Naive thymus-derived CD8-positive, alpha-beta T cell (primary cell): ENCODE data around the gene PAPPA2. TPM values are rescaled to one million over a fixed set of nuclear protein-coding genes. Genes with fewer than 3 reads are reported as not detected.

Source experiments
- ATAC-seq, 2 donors: fragments of 150-1000 bp; cut with Tn5 transposase in 1 of 2; sonication (Bioruptor Pico), chemical (Tn5 transposase) in 1 of 2; 1 replicate in 1 of 2; 2 replicates in 1 of 2; pipeline ENCODE4 v1.10.0; 2021; ENCODE audit warnings: mild to moderate bottlenecking in 2 of 2, moderate library complexity in 2 of 2
- POLR2A ChIA-PET: fragments of 350-600 bp; sonication (Branson Sonifier 250); formaldehyde crosslinking; loops from one replicate; lab custom pipeline; 2021; ENCODE audit warnings: antibody characterized with exemption; lab: Charles Lee
- DNase-seq, 10 donors: peaks; one replicate each; pipeline versions ENCODE4 v3.0.0 to v3.0.0-alpha.2; 2020 to 2022
- H3K27ac Mint-ChIP-seq, 10 donors: one replicate each; pipeline ENCODE4 v1.8.0; 2020 to 2022; ENCODE audit warnings: mild to moderate bottlenecking in 10 of 10, mixed read lengths in 10 of 10, moderate library complexity in 4 of 10, inconsistent platforms in 1 of 10
- H3K27me3 Mint-ChIP-seq, 5 donors: one replicate each; pipeline ENCODE4 v1.8.0; 2021 to 2022; ENCODE audit warnings: mixed read lengths in 5 of 5
- H3K36me3 Mint-ChIP-seq, 3 donors: one replicate each; pipeline ENCODE4 v1.8.0; 2020 to 2022; ENCODE audit warnings: mixed read lengths in 3 of 3, mild to moderate bottlenecking in 2 of 3, inconsistent platforms in 1 of 3
- H3K4me1 Mint-ChIP-seq, 4 donors: one replicate each; pipeline ENCODE4 v1.8.0; 2021 to 2022; ENCODE audit warnings: mixed read lengths in 4 of 4
- H3K4me3 Mint-ChIP-seq, 10 donors: one replicate each; pipeline ENCODE4 v1.8.0; 2020 to 2022; ENCODE audit warnings: mild to moderate bottlenecking in 10 of 10, mixed read lengths in 10 of 10, moderate library complexity in 6 of 10, inconsistent platforms in 1 of 10
- H3K9me3 Mint-ChIP-seq, 9 donors: one replicate each; pipeline ENCODE4 v1.8.0; 2020 to 2022; ENCODE audit warnings: mixed read lengths in 9 of 9, mild to moderate bottlenecking in 3 of 9, inconsistent platforms in 1 of 9, moderate library complexity in 1 of 9
- polyA plus RNA-seq, 3 donors: library from polyadenylated mRNA; unstranded; fragments of 300-500 nt; fragmentation: Illumina TruSeq; gene quantifications; one replicate each; pipeline ENCODE4 v1.2.3, GENCODE V29; 2021
- total RNA-seq, 8 experiments: library from RNA in 2 of 8; stranded (reverse) in 2 of 8; gene quantifications; one replicate each; pipeline ENCODE4 v1.2.3 and lab custom pipeline; 2021 to 2026

Gene PAPPA2
- total and polyA plus RNA-seq, 5 experiments from 2014 or later = 0.05 to 0.47 TPM; not detected in 3

DNA sequence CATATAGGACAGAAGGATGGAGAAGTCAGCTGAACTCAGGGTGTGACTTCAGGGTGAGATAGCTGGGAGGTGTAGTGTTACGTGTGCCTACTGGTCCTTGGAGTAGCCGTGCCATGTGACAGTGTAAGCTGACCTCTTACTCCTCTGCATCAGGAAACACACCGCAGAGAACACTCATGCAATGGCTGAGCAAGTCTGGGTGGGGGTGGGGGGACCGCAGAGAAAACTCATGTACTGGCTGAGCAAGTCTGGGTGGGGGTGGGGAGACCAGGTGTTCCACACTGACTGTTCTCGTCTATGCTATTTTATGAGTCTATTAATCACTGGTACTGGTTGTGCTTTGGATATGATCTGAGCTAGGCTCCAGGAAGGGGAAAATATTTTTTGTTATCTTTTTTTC lies 233.1 kb downstream of the PAPPA2 start:
- DNase-seq = no peak
- Mint-ChIP-seq H3K36me3 (no peaks in the 10 kb centered on the region), H3K27ac (no peak overlapping the region), H3K27me3 (peaks cover 1 to 17% (median 7%) of the 10 kb centered on the region in 5 donors), H3K4me3 (no peak overlapping the region), H3K4me1 (peaks cover 0 to 2% (median 0%) of the 10 kb centered on the region in 4 donors), H3K9me3 (no peaks in the 10 kb centered on the region)
- POLR2A ChIA-PET = no interaction called here
- no peak for ATAC-seq

- ATAC-seq (no peak), DNase-seq (no peak)
- H3K27ac Mint-ChIP-seq = no peak overlapping the region
- no peak overlapping the region for H3K4me3 Mint-ChIP-seq
- peaks cover 0 to 2% (median 0%) of the 10 kb centered on the region in 4 donors for H3K4me1 Mint-ChIP-seq
- no peaks in the 10 kb centered on the region for H3K9me3 Mint-ChIP-seq
- H3K36me3 Mint-ChIP-seq = no peaks in the 10 kb centered on the region
- POLR2A ChIA-PET = no interaction called here
- H3K27me3 Mint-ChIP-seq = peaks cover 1 to 17% (median 7%) of the 10 kb centered on the region in 5 donors
These were observed 233.7 kb downstream of the PAPPA2 start for GRCh38 chr1:176696689-176697088.

GRCh38 chr1:176699821-176700220 lies 236.8 kb downstream of the PAPPA2 start:
- no peak overlapping the region for H3K27ac Mint-ChIP-seq
- no peaks in the 10 kb centered on the region for H3K36me3 Mint-ChIP-seq
- no peak for ATAC-seq
- no peak overlapping the region for H3K4me3 Mint-ChIP-seq
- peaks cover 0 to 2% (median 0%) of the 10 kb centered on the region in 9 donors for H3K9me3 Mint-ChIP-seq
- DNase-seq = no peak
- H3K4me1 Mint-ChIP-seq = peaks cover 0 to 2% (median 0%) of the 10 kb centered on the region in 4 donors
- POLR2A ChIA-PET = no interaction called here
- peaks cover 2 to 25% (median 11%) of the 10 kb centered on the region in 5 donors for H3K27me3 Mint-ChIP-seq

DNA sequence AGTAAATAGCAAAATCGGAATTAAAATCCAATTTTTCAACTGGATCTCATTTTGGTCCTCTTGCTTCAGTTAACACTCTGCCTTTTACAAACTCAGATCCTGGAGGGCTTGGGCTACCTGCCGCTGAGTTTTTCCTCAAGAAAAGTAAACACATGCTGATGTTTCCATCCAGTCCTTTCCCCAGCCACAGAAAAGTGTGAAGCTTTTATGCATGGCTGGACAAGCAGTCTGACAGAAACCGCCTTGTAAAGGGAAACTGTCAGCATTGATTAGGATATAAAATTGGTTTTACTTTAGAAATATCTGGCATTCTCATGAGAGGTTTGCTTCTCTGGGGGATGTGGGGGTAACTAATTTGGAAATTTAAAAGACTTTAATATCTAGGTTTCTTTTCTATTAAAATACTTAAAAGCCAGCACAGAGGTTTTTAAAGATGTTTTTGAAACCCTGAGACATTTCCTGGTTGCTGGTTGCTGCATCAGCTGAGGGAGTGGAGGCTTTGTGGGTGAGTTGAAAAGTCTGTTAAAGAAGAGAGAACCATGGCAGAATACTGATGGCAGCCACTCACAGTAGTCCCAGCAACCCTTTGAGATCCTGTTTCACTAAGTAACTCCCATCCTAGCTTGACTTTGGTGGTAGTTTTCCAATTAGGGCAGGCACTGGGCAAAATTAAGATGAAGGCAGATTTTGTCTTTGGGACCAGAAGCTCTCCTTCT lies 238.3 kb downstream of the PAPPA2 start:
- Mint-ChIP-seq H3K36me3 (no peaks in the 10 kb centered on the region), H3K27ac (no peak overlapping the region), H3K9me3 (peaks cover 0 to 2% (median 0%) of the 10 kb centered on the region in 9 donors), H3K27me3 (peaks cover under 1 to 23% (median 5%) of the 10 kb centered on the region in 5 donors), H3K4me3 (no peak overlapping the region), H3K4me1 (peaks cover 0 to 2% (median 0%) of the 10 kb centered on the region in 4 donors)
- DNase-seq = no peak
- POLR2A ChIA-PET = no interaction called here
- ATAC-seq = no peak

GRCh38 chr1:176702901-176703300 lies 239.9 kb downstream of the PAPPA2 start:
- Mint-ChIP-seq H3K9me3 (peaks cover 0 to 2% (median 0%) of the 10 kb centered on the region in 9 donors), H3K4me1 (peaks cover 0 to 2% (median 0%) of the 10 kb centered on the region in 4 donors)
- ATAC-seq = no peak

DNA sequence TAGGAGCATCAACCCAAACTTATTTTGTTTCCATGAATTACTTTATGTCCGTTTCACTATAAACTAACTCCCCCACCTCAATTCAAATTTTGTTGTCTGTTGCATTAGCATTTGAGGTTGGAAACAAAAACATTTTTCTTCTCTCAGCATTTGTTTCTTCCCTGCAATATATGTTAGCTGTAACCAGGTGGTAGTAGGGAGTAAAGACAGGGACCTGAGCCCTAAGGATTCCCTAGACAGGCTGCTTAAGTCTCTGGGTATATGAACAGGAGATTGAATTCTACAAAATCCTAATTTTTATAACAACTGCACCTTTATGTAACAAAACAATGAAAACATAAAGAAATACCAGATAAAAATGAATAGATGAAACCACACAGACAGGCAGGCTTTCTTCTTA lies 242.6 kb downstream of the PAPPA2 start:
- H3K36me3 Mint-ChIP-seq = no peaks in the 10 kb centered on the region
- no peaks in the 10 kb centered on the region for H3K4me1 Mint-ChIP-seq
- H3K27me3 Mint-ChIP-seq = peaks cover 2 to 21% (median 5%) of the 10 kb centered on the region in 5 donors
- DNase-seq = no peak
- POLR2A ChIA-PET = no interaction called here
- H3K4me3 Mint-ChIP-seq = no peak overlapping the region
- peaks cover 0 to 2% (median 0%) of the 10 kb centered on the region in 9 donors for H3K9me3 Mint-ChIP-seq
- H3K27ac Mint-ChIP-seq = no peak overlapping the region
- no peak for ATAC-seq

More at GRCh38 chr1:176702901-176703300, 239.9 kb downstream of the PAPPA2 start:
- no peaks in the 10 kb centered on the region for H3K36me3 Mint-ChIP-seq
- no peak for DNase-seq
- H3K27me3 Mint-ChIP-seq = peaks cover 0 to 21% (median 5%) of the 10 kb centered on the region in 5 donors
- H3K27ac Mint-ChIP-seq = no peak overlapping the region
- no peak overlapping the region for H3K4me3 Mint-ChIP-seq
- POLR2A ChIA-PET = no interaction called here

DNA sequence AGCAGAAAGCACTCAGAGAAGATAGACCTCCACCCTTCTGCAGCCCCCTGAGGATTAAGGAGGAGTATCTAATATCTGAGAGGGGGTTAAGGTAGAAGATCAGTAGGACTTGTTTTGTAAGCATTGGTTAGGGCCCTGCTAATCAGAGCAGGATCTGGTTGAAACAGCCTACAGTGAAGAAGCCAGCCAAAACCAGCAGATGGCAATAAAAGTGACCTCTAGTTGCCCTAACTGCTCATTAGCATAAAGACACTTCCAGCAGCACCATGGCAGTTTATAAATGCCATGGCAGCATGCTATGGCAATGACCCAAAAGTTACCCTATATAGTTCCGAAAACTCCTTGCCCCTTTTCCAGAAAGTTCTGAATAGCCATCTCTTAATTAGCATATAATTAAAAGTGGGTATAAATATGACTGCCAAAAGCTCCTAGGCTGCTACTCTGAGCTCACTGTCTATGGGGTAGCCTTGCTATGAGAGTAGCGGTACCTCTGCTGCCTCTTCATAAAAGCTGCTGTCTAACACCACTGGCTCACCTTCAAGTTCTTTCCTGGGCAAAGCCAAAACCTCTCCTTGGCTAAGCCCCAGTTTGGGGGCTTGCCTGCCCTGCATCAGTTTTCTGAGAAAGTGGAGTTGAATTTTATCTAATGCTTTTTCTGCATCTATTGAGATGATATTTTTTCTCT lies 254.2 kb downstream of the PAPPA2 start:
- Mint-ChIP-seq H3K27ac (no peak overlapping the region), H3K4me3 (no peak overlapping the region), H3K4me1 (no peaks in the 10 kb centered on the region), H3K36me3 (no peaks in the 10 kb centered on the region), H3K27me3 (peaks cover 0 to 7% (median 0%) of the 10 kb centered on the region in 5 donors), H3K9me3 (peaks cover 0 to 4% (median 0%) of the 10 kb centered on the region in 9 donors)
- POLR2A ChIA-PET = no interaction called here
- DNase-seq = no peak
- ATAC-seq = no peak

DNA sequence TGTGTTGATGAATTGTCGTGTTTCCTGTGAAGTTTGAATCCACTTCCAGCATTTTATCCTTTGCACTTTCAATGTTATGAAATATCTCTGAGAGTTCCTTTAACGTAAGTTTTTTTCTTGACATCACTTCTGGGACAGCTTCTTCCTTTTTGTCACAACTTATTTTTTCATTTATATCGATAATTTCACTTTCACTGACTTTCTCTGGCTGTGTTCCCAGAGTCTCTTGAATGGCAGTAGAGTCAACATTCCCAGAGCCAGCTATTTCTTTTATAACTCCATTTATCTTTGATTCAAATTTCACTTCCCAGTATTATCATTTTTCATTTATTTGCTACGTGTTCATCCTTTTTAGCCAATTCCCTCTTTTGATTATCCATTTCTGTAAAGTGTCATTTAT lies 256.5 kb downstream of the PAPPA2 start:
- ATAC-seq (no peak), DNase-seq (no peak)
- POLR2A ChIA-PET = no interaction called here
- Mint-ChIP-seq H3K36me3 (no peaks in the 10 kb centered on the region), H3K9me3 (peaks cover 0 to 4% (median 0%) of the 10 kb centered on the region in 9 donors), H3K27me3 (peaks cover 0 to 7% (median 0%) of the 10 kb centered on the region in 5 donors), H3K4me1 (no peaks in the 10 kb centered on the region), H3K4me3 (no peak overlapping the region), H3K27ac (no peak overlapping the region)

GRCh38 chr1:176720838-176721237 lies 257.9 kb downstream of the PAPPA2 start:
- no peaks in the 10 kb centered on the region for H3K4me1 Mint-ChIP-seq
- no peak overlapping the region for H3K27ac Mint-ChIP-seq
- POLR2A ChIA-PET = no interaction called here
- peaks cover 0 to 6% (median 0%) of the 10 kb centered on the region in 9 donors for H3K9me3 Mint-ChIP-seq
- no peak for DNase-seq
- H3K36me3 Mint-ChIP-seq = no peaks in the 10 kb centered on the region
- ATAC-seq = no peak
- peaks cover 0 to 7% (median 0%) of the 10 kb centered on the region in 5 donors for H3K27me3 Mint-ChIP-seq
- no peak overlapping the region for H3K4me3 Mint-ChIP-seq

DNA sequence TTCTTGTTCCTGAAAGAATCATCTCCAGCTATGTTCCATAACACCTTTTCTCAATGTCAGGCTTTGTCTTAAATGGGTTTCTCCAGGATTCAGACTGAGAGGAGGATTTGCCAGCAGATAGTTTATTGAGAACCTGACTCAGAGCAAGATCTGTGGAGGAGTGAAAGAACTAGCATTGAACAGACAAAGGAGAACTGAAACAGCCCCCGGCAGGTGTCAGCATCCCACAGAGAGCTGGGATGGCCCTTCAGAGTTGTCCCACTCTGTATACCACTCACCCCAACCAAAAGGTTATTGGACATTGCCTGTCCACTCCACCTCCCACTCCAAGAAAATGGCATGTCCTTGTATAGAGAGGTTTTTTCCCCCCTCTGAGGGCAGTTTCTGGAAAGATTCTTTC lies 270.7 kb downstream of the PAPPA2 start:
- no peak overlapping the region for H3K27ac Mint-ChIP-seq
- peaks cover 0 to 5% (median 2%) of the 10 kb centered on the region in 9 donors for H3K9me3 Mint-ChIP-seq
- H3K4me3 Mint-ChIP-seq = no peak overlapping the region
- ATAC-seq (no peak), DNase-seq (no peak)
- no peaks in the 10 kb centered on the region for H3K36me3 Mint-ChIP-seq
- no peaks in the 10 kb centered on the region for H3K4me1 Mint-ChIP-seq
- POLR2A ChIA-PET = no interaction called here
- peaks cover 0 to 9% (median 1%) of the 10 kb centered on the region in 5 donors for H3K27me3 Mint-ChIP-seq

GRCh38 chr1:176735201-176735600 lies 272.2 kb downstream of the PAPPA2 start:
- POLR2A ChIA-PET = no interaction called here
- no peaks in the 10 kb centered on the region for H3K36me3 Mint-ChIP-seq
- H3K9me3 Mint-ChIP-seq = peaks cover 0 to 5% (median 2%) of the 10 kb centered on the region in 9 donors
- DNase-seq (no peak), ATAC-seq (no peak)
- no peak overlapping the region for H3K27ac Mint-ChIP-seq
- H3K4me3 Mint-ChIP-seq = no peak overlapping the region
- H3K27me3 Mint-ChIP-seq = peaks cover 0 to 9% (median 1%) of the 10 kb centered on the region in 5 donors
- no peaks in the 10 kb centered on the region for H3K4me1 Mint-ChIP-seq

- ATAC-seq (no peak), DNase-seq (no peak)
- peaks cover 0 to 9% (median 0%) of the 10 kb centered on the region in 5 donors for H3K27me3 Mint-ChIP-seq
- H3K27ac Mint-ChIP-seq = no peak overlapping the region
- POLR2A ChIA-PET = no interaction called here
- H3K4me3 Mint-ChIP-seq = no peak overlapping the region
- H3K36me3 Mint-ChIP-seq = no peaks in the 10 kb centered on the region
- no peaks in the 10 kb centered on the region for H3K4me1 Mint-ChIP-seq
- peaks cover 0 to 5% (median 0%) of the 10 kb centered on the region in 9 donors for H3K9me3 Mint-ChIP-seq
These were observed 273.0 kb downstream of the PAPPA2 start for GRCh38 chr1:176736015-176736414.

DNA sequence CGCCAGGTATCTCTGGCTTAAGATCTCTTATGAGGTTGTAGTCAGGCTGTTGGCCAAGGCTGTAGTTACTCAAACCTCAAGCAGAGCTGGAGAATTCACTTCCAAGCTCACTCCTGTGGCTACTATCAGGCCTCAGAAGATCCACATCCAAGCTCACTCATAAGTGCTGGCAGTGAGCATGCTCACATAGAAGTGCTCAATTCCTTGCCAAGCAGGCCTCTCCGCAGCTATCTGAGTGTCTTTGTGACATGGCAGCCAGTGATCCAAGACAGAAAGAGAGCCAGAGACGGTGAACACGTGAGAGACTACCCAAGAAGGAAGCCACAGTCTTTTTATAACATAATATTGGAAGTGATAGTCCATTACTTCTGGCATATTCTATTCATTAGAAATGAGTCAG lies 278.2 kb downstream of the PAPPA2 start:
- Mint-ChIP-seq H3K36me3 (peaks cover 0 to 9% (median 0%) of the 10 kb centered on the region in 3 donors), H3K9me3 (peaks cover 0 to 20% (median 7%) of the 10 kb centered on the region in 9 donors), H3K27ac (no peak overlapping the region), H3K4me1 (no peaks in the 10 kb centered on the region), H3K4me3 (no peak overlapping the region), H3K27me3 (peaks cover 0 to 16% (median 5%) of the 10 kb centered on the region in 5 donors)
- DNase-seq = no peak
- no peak for ATAC-seq
- POLR2A ChIA-PET = no interaction called here
